Tibial nerve (tissue), 4 donors: ENCODE data around the gene TMEM169. TPM values are rescaled to one million over a fixed set of nuclear protein-coding genes. Genes with fewer than 3 reads are reported as not detected.

Source experiments
- DNase-seq, 2 donors: peaks; one replicate each; pipeline ENCODE4 v3.0.0-alpha.2; 2019; ENCODE audit warnings: low spot score in 2 of 2
- H3K27ac ChIP-seq, 4 donors: fragments of 200-600 bp; sonication (generic) in 3 of 4; one replicate each; pipeline ENCODE4 v1.5.1; 2017 to 2019; ENCODE audit warnings: mild to moderate bottlenecking in 1 of 4
- H3K27me3 ChIP-seq, 2 donors: fragments of 200-600 bp; sonication (generic) in 1 of 2; one replicate each; pipeline versions ENCODE4 v1.5.1 to v1.6.0; 2017 to 2019
- H3K36me3 ChIP-seq, 3 donors: fragments of 200-600 bp; sonication (generic); one replicate each; pipeline ENCODE4 v1.5.1; 2018 to 2019
- H3K4me1 ChIP-seq, 4 donors: fragments of 200-600 bp; sonication (generic) in 3 of 4; one replicate each; pipeline ENCODE4 v1.5.1; 2017 to 2019
- H3K4me3 ChIP-seq, 4 donors: fragments of 200-600 bp; sonication (generic) in 3 of 4; one replicate each; pipeline ENCODE4 v1.5.1; 2017 to 2019; ENCODE audit warnings: mild to moderate bottlenecking in 1 of 4, moderate library complexity in 1 of 4
- H3K9me3 ChIP-seq, 4 donors: fragments of 200-600 bp; sonication (generic) in 3 of 4; one replicate each; pipeline ENCODE4 v1.5.1; 2017 to 2019
- EP300 ChIP-seq, 2 donors: sonication (generic); formaldehyde crosslinking; IDR thresholded peaks; one replicate each; pipeline ENCODE4 v1.6.1; 2017; ENCODE audit warnings: antibody characterized with exemption in 2 of 2, mild to moderate bottlenecking in 1 of 2
- POLR2A ChIP-seq, 2 donors: fragments of 450-650 bp; IDR thresholded peaks; one replicate each; pipeline ENCODE4 v1.6.1; 2017; ENCODE audit warnings: antibody characterized with exemption in 2 of 2, mild to moderate bottlenecking in 2 of 2, moderate library complexity in 2 of 2
- WGBS, 2 donors: methylation state at CpG; one replicate each; pipeline ENCODE4 v1.1.5; 2018; 5-methylcytosine and 5-hydroxymethylcytosine counted together
- total RNA-seq, 4 donors: library from RNA; depleted of rRNA; stranded (reverse); fragments of >200 nt; gene quantifications; one replicate each; pipeline ENCODE4 v1.1.0, GENCODE V29; 2016
- TF ChIP-seq, protein P1 (sequence below), 5 experiments: fragments of 200-600 bp in 3 of 5; fragments of 450-650 bp in 2 of 5; sonication (generic) in 3 of 5; IDR thresholded peaks; one replicate each; pipeline ENCODE4 v1.5.1; 2016 to 2019; ENCODE audit warnings: antibody characterized with exemption in 5 of 5, mild to moderate bottlenecking in 3 of 5, moderate library complexity in 2 of 5

TMEM169 gene
- total RNA-seq, 4 donors from 2014 or later: 0.59 to 2.8 (median 1.7) TPM

DNA sequence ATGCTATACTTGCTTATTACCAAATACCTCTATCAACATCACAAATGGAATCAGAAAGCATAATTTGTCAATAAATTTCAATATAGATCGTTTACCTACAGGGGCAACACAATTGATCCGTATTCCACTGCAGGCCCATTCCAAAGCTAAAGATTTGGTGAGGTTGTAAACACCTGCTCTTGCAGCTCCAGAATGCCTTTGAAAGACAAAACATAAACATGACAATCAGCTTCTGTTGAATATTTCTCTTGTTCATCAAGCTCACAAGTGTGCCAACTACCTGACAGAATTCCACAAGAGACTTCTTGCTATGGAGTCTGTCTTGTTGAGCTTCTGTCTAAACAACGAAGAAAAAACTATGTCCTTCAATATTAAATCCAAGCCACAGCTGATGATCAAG, 30.4 kb upstream of the TMEM169 start:
- DNase-seq: no peak
- TF ChIP-seq EP300 (IDR thresholded peaks at IDR 0.05) (no peak), POLR2A (IDR thresholded peaks at IDR 0.05) (no peak)
- TF ChIP-seq, protein P1, sequence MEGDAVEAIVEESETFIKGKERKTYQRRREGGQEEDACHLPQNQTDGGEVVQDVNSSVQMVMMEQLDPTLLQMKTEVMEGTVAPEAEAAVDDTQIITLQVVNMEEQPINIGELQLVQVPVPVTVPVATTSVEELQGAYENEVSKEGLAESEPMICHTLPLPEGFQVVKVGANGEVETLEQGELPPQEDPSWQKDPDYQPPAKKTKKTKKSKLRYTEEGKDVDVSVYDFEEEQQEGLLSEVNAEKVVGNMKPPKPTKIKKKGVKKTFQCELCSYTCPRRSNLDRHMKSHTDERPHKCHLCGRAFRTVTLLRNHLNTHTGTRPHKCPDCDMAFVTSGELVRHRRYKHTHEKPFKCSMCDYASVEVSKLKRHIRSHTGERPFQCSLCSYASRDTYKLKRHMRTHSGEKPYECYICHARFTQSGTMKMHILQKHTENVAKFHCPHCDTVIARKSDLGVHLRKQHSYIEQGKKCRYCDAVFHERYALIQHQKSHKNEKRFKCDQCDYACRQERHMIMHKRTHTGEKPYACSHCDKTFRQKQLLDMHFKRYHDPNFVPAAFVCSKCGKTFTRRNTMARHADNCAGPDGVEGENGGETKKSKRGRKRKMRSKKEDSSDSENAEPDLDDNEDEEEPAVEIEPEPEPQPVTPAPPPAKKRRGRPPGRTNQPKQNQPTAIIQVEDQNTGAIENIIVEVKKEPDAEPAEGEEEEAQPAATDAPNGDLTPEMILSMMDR (IDR thresholded peaks at IDR 0.05): no peak
- WGBS, 2 donors: 85 to 88% methylated on average over 3 of the region's 3 CpGs

DNA sequence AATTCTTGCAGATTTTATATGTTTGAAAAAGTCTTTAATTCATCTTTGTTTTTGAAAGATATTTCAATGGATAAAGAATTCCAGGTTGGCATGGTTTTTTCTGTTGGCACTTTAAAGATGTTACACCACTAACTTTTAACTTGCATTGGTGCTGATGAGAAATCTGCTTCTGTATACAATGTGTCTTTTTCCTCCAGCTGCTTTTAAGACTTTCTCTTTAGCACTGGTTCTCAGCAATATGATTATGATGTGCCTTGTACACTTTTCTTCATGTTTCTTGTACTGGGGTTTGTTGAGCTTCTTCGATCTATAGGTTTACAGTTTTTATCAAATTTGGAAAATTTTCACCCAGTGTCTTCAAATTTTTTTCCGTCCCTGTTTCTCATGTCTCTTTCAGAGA, 29.3 kb upstream of the TMEM169 start:
- H3K4me1 ChIP-seq: no peaks in the 10 kb centered on the region
- TF ChIP-seq EP300 (IDR thresholded peaks at IDR 0.05) (no peak), POLR2A (IDR thresholded peaks at IDR 0.05) (no peak)
- TF ChIP-seq, protein P1 (IDR thresholded peaks at IDR 0.05): no peak
- 96 to 97% methylated on average over 2 of the region's 2 CpGs for WGBS, 2 donors
- no peaks in the 10 kb centered on the region for H3K27me3 ChIP-seq
- H3K9me3 ChIP-seq: no peaks in the 10 kb centered on the region
- H3K36me3 ChIP-seq: peaks cover 0 to 15% (median 2%) of the 10 kb centered on the region in 3 donors
- H3K4me3 ChIP-seq: no peak overlapping the region
- no peak overlapping the region for H3K27ac ChIP-seq
- no peak for DNase-seq

More for the DNA sequence above, 30.4 kb upstream of the TMEM169 start:
- no peaks in the 10 kb centered on the region for H3K27me3 ChIP-seq
- peaks cover 0 to 15% (median 2%) of the 10 kb centered on the region in 3 donors for H3K36me3 ChIP-seq
- no peak overlapping the region for H3K4me3 ChIP-seq
- H3K9me3 ChIP-seq: no peaks in the 10 kb centered on the region
- no peak overlapping the region for H3K27ac ChIP-seq
- no peaks in the 10 kb centered on the region for H3K4me1 ChIP-seq

DNA sequence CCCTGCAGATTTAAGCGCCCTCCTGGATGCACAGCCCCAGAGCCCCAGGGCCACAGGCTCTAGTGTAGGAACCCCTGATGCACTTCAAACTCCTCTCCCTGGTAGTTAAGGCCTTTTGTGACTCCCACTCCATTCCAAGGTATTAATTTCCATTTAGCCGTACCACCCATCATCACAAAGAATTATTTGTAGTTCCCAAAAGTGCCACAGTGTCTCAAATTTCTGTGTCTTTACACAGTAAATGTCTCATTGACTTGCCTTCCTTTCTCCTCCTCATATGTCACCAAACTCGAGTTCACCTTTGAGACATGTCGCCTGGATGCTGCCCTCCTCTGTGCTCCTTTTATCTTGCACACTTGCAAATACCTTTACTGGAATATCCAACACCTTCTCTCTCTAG, 26.0 kb upstream of the TMEM169 start:
- Histone ChIP-seq H3K27ac (no peak overlapping the region), H3K27me3 (no peaks in the 10 kb centered on the region), H3K4me1 (peaks cover 0 to 6% (median 2%) of the 10 kb centered on the region in 4 donors), H3K36me3 (peaks cover 0 to 19% (median 2%) of the 10 kb centered on the region in 3 donors), H3K9me3 (no peaks in the 10 kb centered on the region), H3K4me3 (no peak overlapping the region)
- 76 to 78% methylated on average over 4 of the region's 4 CpGs for WGBS, 2 donors
- DNase-seq: no peak
- TF ChIP-seq POLR2A (IDR thresholded peaks at IDR 0.05): no peak
- TF ChIP-seq, protein P1 (IDR thresholded peaks at IDR 0.05): no peak
- TF ChIP-seq EP300 (IDR thresholded peaks at IDR 0.05): no peak

DNA sequence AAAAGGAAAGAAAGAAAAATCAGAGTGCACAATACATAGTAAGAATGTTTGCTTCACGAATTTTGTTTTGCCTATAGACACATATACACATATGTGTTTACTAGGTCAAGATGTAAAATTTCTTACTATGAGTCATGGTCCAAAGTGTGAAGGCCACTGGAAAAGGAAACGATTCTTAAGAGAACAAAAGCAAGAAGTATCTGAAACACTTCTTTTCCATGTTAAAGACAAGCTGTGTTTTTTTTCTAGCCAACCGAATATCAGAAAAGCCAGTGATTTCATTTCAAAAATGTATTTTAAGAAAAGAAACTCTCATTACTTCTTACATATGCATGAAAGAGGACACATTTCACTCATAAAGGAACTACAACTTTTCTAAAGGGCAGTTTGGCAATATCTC, 25.0 kb upstream of the TMEM169 start:
- Histone ChIP-seq H3K9me3 (no peaks in the 10 kb centered on the region), H3K4me1 (peaks cover 0 to 6% (median 2%) of the 10 kb centered on the region in 4 donors), H3K36me3 (peaks cover 0 to 15% (median 0%) of the 10 kb centered on the region in 3 donors), H3K4me3 (no peak overlapping the region), H3K27ac (peak overlapping the region in 1 of 4 donors; percentile 76), H3K27me3 (no peaks in the 10 kb centered on the region)
- TF ChIP-seq EP300 (IDR thresholded peaks at IDR 0.05) (no peak), POLR2A (IDR thresholded peaks at IDR 0.05) (no peak)
- TF ChIP-seq, protein P1 (IDR thresholded peaks at IDR 0.05): no peak
- no peak for DNase-seq
- WGBS, 2 donors: 53 to 61% methylated on average over 3 of the region's 3 CpGs

DNA sequence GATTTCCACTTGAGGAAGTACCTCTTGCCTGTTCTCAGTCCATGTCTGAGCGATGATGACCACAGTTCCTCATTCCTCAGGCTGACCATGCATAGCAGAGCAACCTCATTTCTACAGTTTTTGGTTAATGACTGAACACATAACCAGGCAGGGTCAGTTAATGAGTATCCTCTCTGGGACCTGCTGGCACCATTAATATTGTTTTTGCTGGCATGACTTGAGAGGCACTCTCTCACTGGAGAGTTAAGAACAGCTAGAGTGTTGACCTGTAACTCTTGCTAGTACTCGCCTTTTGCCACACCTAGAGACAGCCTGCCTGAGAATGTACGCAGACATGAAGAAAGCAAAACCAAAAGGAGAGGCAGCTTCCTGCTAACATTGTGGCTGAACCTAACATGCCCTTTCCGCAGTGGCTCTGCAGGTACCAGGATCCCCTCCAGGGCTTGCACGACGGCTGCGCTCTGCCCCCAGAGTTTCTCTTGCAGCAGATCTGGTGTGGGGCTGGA, 24.0 kb upstream of the TMEM169 start:
- Histone ChIP-seq H3K27me3 (no peaks in the 10 kb centered on the region), H3K36me3 (peaks cover 0 to 15% (median 4%) of the 10 kb centered on the region in 3 donors), H3K27ac (peak overlapping the region in 3 of 4 donors; percentile 14 to 76 (median 24)), H3K9me3 (no peaks in the 10 kb centered on the region), H3K4me1 (peaks cover 0 to 6% (median 2%) of the 10 kb centered on the region in 4 donors), H3K4me3 (peak overlapping the region in 2 of 4 donors; percentile 17 to 19)
- no peak for DNase-seq
- WGBS, 2 donors: 62 to 67% methylated on average over 7 of the region's 7 CpGs
- TF ChIP-seq EP300 (IDR thresholded peaks at IDR 0.05) (peak in 1 of 2 donors; percentile 34), POLR2A (IDR thresholded peaks at IDR 0.05) (no peak)
- TF ChIP-seq, protein P1 (IDR thresholded peaks at IDR 0.05): no peak
